NCI-H345 treated with DMSO at 0.1 percent for 48 hours (cell line): Measurements from ENCODE around the gene CLASP1.
A peak's percentile ranks its signal among the peaks of the same experiment; 100 is the strongest.
"Not testable (repeated sequence)": the region's sequence is repeated elsewhere in the genome, so short reads cannot be mapped to it uniquely, and the experiment has no call there.

Experiments used
- DNase-seq: peaks from one replicate; lab custom pipeline; 2025; ENCODE audit not compliant: unreplicated experiment; lab: John Stamatoyannopoulos, UW

The CLASP1 gene

GRCh38 chr2:121377646-121378045, 271.6 kb downstream of the CLASP1 start:
- DNase-seq, result no peak

- DNase-seq, result no peak
Observed at GRCh38 chr2:121376535-121377250, 272.6 kb downstream of the CLASP1 start.

- DNase-seq, result no peak
Observed at GRCh38 chr2:121375621-121376159, 273.6 kb downstream of the CLASP1 start.

GRCh38 chr2:121374412-121375075, 274.7 kb downstream of the CLASP1 start:
- not testable (repeated sequence) for DNase-seq

GRCh38 chr2:121372721-121373353, 276.4 kb downstream of the CLASP1 start:
- DNase-seq, result no peak

- DNase-seq, result no peak
Observed at GRCh38 chr2:121372082-121372481, 277.2 kb downstream of the CLASP1 start.

GRCh38 chr2:121368836-121369235, 280.4 kb downstream of the CLASP1 start:
- DNase-seq, result no peak

- no peak for DNase-seq
Observed at GRCh38 chr2:121368155-121368554, 281.1 kb downstream of the CLASP1 start.

GRCh38 chr2:121367246-121367900, 281.9 kb downstream of the CLASP1 start:
- no peak for DNase-seq

- no peak for DNase-seq
Observed at GRCh38 chr2:121366040-121366439, 283.2 kb downstream of the CLASP1 start.

- no peak for DNase-seq
Observed at GRCh38 chr2:121365061-121365460, 284.2 kb downstream of the CLASP1 start.

- no peak for DNase-seq
Observed at GRCh38 chr2:121363632-121364420, 285.4 kb downstream of the CLASP1 start.

GRCh38 chr2:121362774-121363173, 286.5 kb downstream of the CLASP1 start:
- no peak for DNase-seq

GRCh38 chr2:121362226-121362625, 287.0 kb downstream of the CLASP1 start:
- no peak for DNase-seq

- no peak for DNase-seq
Observed at GRCh38 chr2:121360566-121361300, 288.5 kb downstream of the CLASP1 start.

GRCh38 chr2:121359716-121360565, 289.3 kb downstream of the CLASP1 start:
- DNase-seq, result no peak

GRCh38 chr2:121359170-121359569, 290.1 kb downstream of the CLASP1 start:
- no peak for DNase-seq

GRCh38 chr2:121358291-121358690, 291.0 kb downstream of the CLASP1 start:
- no peak for DNase-seq

GRCh38 chr2:121356058-121356640, 293.1 kb downstream of the CLASP1 start:
- peak; percentile 61 for DNase-seq
